B cell (primary cell): ENCODE data around the gene CCDC30. TPM values are rescaled to one million over a fixed set of nuclear protein-coding genes. Genes with fewer than 3 reads are reported as not detected.

ENCODE experiments used
- ATAC-seq: fragments of 200-7000 bp; cut with Tn5 transposase; one replicate; pipeline ENCODE4 v1.10.0; 2021; ENCODE audit warnings: low read depth, mild to moderate bottlenecking, moderate number of reproducible peaks, moderate library complexity
- CTCF ChIA-PET: fragments of 350-600 bp; sonication (Branson Sonifier 250); formaldehyde crosslinking; loops from one replicate; lab custom pipeline; 2021; ENCODE audit warnings: antibody characterized with exemption, inconsistent platforms; lab: Charles Lee
- POLR2A ChIA-PET: fragments of 350-600 bp; sonication (Branson Sonifier 250); formaldehyde crosslinking; loops from one replicate; lab custom pipeline; 2021; ENCODE audit warnings: antibody characterized with exemption; lab: Charles Lee
- DNase-seq: peaks from one replicate; pipeline ENCODE4 v3.0.0; 2013
- H2AFZ ChIP-seq: 2 replicates; pipeline ENCODE4 v1.6.1; 2012; ENCODE audit warnings: mild to moderate bottlenecking, low read depth, low read length; ENCODE audit not compliant: insufficient read depth, poor library complexity, severe bottlenecking
- H3K27ac ChIP-seq, 2 donors: 1 replicate in 1 of 2; 2 replicates in 1 of 2; pipeline ENCODE4 v1.5.1; 2012 to 2013; ENCODE audit warnings: low read length in 2 of 2, mild to moderate bottlenecking in 2 of 2, moderate library complexity in 1 of 2
- H3K27me3 ChIP-seq, 4 experiments: fragments of 200-600 bp in 1 of 4; sonication (generic) in 1 of 4; replicated peaks in 1 of 4; 1 replicate in 2 of 4; 2 replicates in 2 of 4; pipeline versions ENCODE4 v1.6.1 to v1.7.0; 2013 to 2016; ENCODE audit warnings: low read length in 3 of 4, mild to moderate bottlenecking in 2 of 4, mixed read lengths in 1 of 4, moderate library complexity in 1 of 4; ENCODE audit not compliant: insufficient read depth in 4 of 4, control insufficient read depth in 3 of 4; ENCODE audit errors: control extremely low read depth in 1 of 4
- H3K36me3 ChIP-seq, 2 experiments: replicated peaks in 1 of 2; 1 replicate in 1 of 2; 2 replicates in 1 of 2; pipeline versions ENCODE4 v1.6.1 to v1.7.1; 2013; ENCODE audit warnings: low read length in 1 of 2; ENCODE audit not compliant: insufficient read depth in 2 of 2, control insufficient read depth in 1 of 2; ENCODE audit errors: control extremely low read depth in 1 of 2, extremely low read depth in 1 of 2
- H3K4me1 ChIP-seq, 2 donors: fragments of 200-600 bp in 1 of 2; sonication (generic) in 1 of 2; 1 replicate in 1 of 2; 2 replicates in 1 of 2; pipeline versions ENCODE4 v1.5.1 to v1.6.1; 2013 to 2017; ENCODE audit warnings: low read length in 2 of 2; ENCODE audit not compliant: control insufficient read depth in 2 of 2, insufficient read depth in 2 of 2
- H3K4me2 ChIP-seq: replicated peaks from 2 replicates; pipeline ENCODE3; 2012; ENCODE audit warnings: mild to moderate bottlenecking, low read depth, low read length; ENCODE audit not compliant: poor library complexity, severe bottlenecking
- H3K4me3 ChIP-seq, 5 experiments: fragments of 200-600 bp in 1 of 5; sonication (generic) in 1 of 5; 1 replicate in 3 of 5; 2 replicates in 2 of 5; pipeline versions ENCODE4 v1.5.1 to v1.7.0; 2011 to 2016; ENCODE audit warnings: low read length in 4 of 5, mild to moderate bottlenecking in 4 of 5, low read depth in 2 of 5, control low read depth in 1 of 5, moderate library complexity in 1 of 5; ENCODE audit not compliant: insufficient read depth in 1 of 5; ENCODE audit errors: control extremely low read depth in 1 of 5, extremely low read depth in 1 of 5
- H3K79me2 ChIP-seq: fragments of 200-600 bp; sonication (generic); one replicate; pipeline ENCODE4 v1.6.0; 2016; ENCODE audit warnings: low read length; ENCODE audit not compliant: control insufficient read depth, insufficient read depth
- H3K9ac ChIP-seq: fragments of 200-600 bp; sonication (generic); 2 replicates; pipeline ENCODE4 v1.6.1; 2017; ENCODE audit warnings: mild to moderate bottlenecking, low read length, moderate library complexity
- H3K9me3 ChIP-seq, 3 donors: one replicate each; pipeline versions ENCODE4 v1.6.1 to v1.7.1; 2013; ENCODE audit warnings: low read length in 2 of 3; ENCODE audit not compliant: control insufficient read depth in 2 of 3, insufficient read depth in 1 of 3; ENCODE audit errors: control extremely low read depth in 1 of 3
- H4K20me1 ChIP-seq: 2 replicates; pipeline ENCODE4 v1.6.0; 2012; ENCODE audit warnings: mild to moderate bottlenecking, low read length; ENCODE audit not compliant: insufficient read depth, control insufficient read depth, poor library complexity, severe bottlenecking
- H3K27ac Mint-ChIP-seq: one replicate; pipeline ENCODE4 v1.8.0; 2021; ENCODE audit warnings: mixed read lengths
- H3K27me3 Mint-ChIP-seq: one replicate; pipeline ENCODE4 v1.8.0; 2021; ENCODE audit warnings: mixed read lengths
- H3K4me1 Mint-ChIP-seq: one replicate; pipeline ENCODE4 v1.8.0; 2021; ENCODE audit warnings: mixed read lengths
- H3K4me3 Mint-ChIP-seq: one replicate; pipeline ENCODE4 v1.8.0; 2021; ENCODE audit warnings: mixed read lengths
- H3K9me3 Mint-ChIP-seq: one replicate; pipeline ENCODE4 v1.8.0; 2022; ENCODE audit warnings: mixed read lengths; ENCODE audit not compliant: insufficient read depth
- EZH2 ChIP-seq: IDR thresholded peaks from 2 replicates; pipeline ENCODE4 v1.6.1; 2012; ENCODE audit warnings: borderline replicate concordance, low read depth, mild to moderate bottlenecking, moderate library complexity, low read length; ENCODE audit not compliant: insufficient read depth, poor library complexity, severe bottlenecking
- WGBS: methylation state at CpG from one replicate; pipeline ENCODE4 v1.1.5; 2013; ENCODE audit warnings: missing lambda C conversion rate; ENCODE audit not compliant: insufficient coverage; 5-methylcytosine and 5-hydroxymethylcytosine counted together
- intact Hi-C: fragments of 100-400 bp; cut with micrococcal nuclease; formaldehyde crosslinking; loops from one replicate; pipeline ENCODE4 v1.10.0; 2022
- polyA plus RNA-seq: library from polyadenylated mRNA; depleted of rRNA; stranded (reverse); fragments of >200 nt; gene quantifications from 2 replicates; pipeline ENCODE4 v1.2.3, GENCODE V29; 2012
- total RNA-seq, 2 donors: library from RNA; stranded (reverse); fragments of 120-200 nt in 1 of 2; gene quantifications; 1 replicate in 1 of 2; 2 replicates in 1 of 2; pipeline versions ENCODE4 v1.2.3 to v1.2.4, GENCODE V29; 2013 to 2022
- TF ChIP-seq, protein P1 (sequence below): fragments of 200-600 bp; IDR thresholded peaks from one replicate; pipeline ENCODE4 v1.8.0; 2022; ENCODE audit warnings: antibody characterized with exemption, mild to moderate bottlenecking

Gene CCDC30
- total and polyA plus RNA-seq, 2 donors (not counting 1 experiment from before 2014, with no cell fraction given) = 1.4 to 7.4 TPM

DNA sequence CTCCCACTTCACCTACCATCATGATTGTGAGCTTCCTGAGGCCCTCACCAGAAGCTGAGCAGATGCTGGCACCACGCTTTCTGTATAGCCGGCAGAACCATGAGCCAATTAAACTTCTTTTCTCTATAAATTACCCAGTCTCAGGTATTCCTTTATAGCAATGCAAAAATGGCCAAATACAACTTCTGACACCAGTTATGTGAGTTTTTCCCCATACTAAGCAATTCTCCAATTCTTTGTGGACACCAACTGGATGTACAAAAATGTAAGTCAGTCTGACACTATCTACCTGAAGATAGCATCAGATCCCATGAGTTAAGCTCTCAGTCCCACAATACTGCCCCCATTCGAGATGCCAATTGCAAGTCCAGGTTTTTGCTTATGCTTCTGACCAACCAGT, 129.7 kb downstream of the CCDC30 start:
- intact Hi-C loops = no loop called here
- Mint-ChIP-seq H3K4me3 (no peak overlapping the region), H3K27me3 (peaks cover 3% of the 10 kb centered on the region), H3K9me3 (peaks cover 5% of the 10 kb centered on the region), H3K4me1 (no peaks in the 10 kb centered on the region), H3K27ac (no peak overlapping the region)
- Histone ChIP-seq H2AFZ (no peak overlapping the region), H3K36me3 (no peaks in the 10 kb centered on the region), H3K79me2 (no peaks in the 10 kb centered on the region), H3K9ac (no peak overlapping the region), H3K27me3 (no peaks in the 10 kb centered on the region), H4K20me1 (no peaks in the 10 kb centered on the region), H3K27ac (no peak overlapping the region), H3K4me1 (no peaks in the 10 kb centered on the region), H3K4me3 (no peak overlapping the region), H3K4me2 (no peak overlapping the region), H3K9me3 (peaks cover 2 to 4% (median 3%) of the 10 kb centered on the region in 3 donors)
- TF ChIP-seq, protein P1, sequence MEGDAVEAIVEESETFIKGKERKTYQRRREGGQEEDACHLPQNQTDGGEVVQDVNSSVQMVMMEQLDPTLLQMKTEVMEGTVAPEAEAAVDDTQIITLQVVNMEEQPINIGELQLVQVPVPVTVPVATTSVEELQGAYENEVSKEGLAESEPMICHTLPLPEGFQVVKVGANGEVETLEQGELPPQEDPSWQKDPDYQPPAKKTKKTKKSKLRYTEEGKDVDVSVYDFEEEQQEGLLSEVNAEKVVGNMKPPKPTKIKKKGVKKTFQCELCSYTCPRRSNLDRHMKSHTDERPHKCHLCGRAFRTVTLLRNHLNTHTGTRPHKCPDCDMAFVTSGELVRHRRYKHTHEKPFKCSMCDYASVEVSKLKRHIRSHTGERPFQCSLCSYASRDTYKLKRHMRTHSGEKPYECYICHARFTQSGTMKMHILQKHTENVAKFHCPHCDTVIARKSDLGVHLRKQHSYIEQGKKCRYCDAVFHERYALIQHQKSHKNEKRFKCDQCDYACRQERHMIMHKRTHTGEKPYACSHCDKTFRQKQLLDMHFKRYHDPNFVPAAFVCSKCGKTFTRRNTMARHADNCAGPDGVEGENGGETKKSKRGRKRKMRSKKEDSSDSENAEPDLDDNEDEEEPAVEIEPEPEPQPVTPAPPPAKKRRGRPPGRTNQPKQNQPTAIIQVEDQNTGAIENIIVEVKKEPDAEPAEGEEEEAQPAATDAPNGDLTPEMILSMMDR = no peak
- no peak for TF ChIP-seq EZH2
- ChIA-PET POLR2A (no interaction called here), CTCF (no interaction called here)
- 100% methylated on average over 3 of the region's 3 CpGs for whole genome bisulfite sequencing
- DNase-seq (no peak), ATAC-seq (no peak)

- ATAC-seq (no peak), DNase-seq (no peak)
- ChIA-PET CTCF (interaction anchor here (1.8 kb wide), 1 partner anchor 14 kb away, joined by 5 read pairs; no protein-coding TSS in a partner anchor), POLR2A (interaction anchor here (0.5 kb wide), 1 partner anchor 188 kb away, joined by 13 read pairs; no protein-coding TSS in a partner anchor)
- Mint-ChIP-seq H3K4me1 (no peaks in the 10 kb centered on the region), H3K27ac (no peak overlapping the region), H3K9me3 (no peaks in the 10 kb centered on the region), H3K4me3 (no peak overlapping the region), H3K27me3 (peaks cover 3% of the 10 kb centered on the region)
- Histone ChIP-seq H4K20me1 (no peaks in the 10 kb centered on the region), H3K27me3 (no peaks in the 10 kb centered on the region), H3K9ac (no peak overlapping the region), H3K4me1 (no peaks in the 10 kb centered on the region), H3K79me2 (no peaks in the 10 kb centered on the region), H3K36me3 (no peaks in the 10 kb centered on the region), H2AFZ (no peak overlapping the region), H3K27ac (no peak overlapping the region), H3K4me3 (no peak overlapping the region), H3K4me2 (no peak overlapping the region), H3K9me3 (peaks cover 0 to 3% (median 0%) of the 10 kb centered on the region in 3 donors)
- intact Hi-C loops = no loop called here
- no CpG with 5 or more reads among the region's 2 CpGs for WGBS
- TF ChIP-seq, protein P1 = no peak
- no peak for TF ChIP-seq EZH2
Measured at GRCh38 chr1:42593486-42594100, 130.5 kb downstream of the CCDC30 start.
